Germinal center (tissue), 1 donor: ENCODE results near the gene IFT43.

Experiments used
- DNase-seq: peaks from one replicate; pipeline ENCODE4 v3.0.0; 2012; ENCODE audit warnings: mixed read lengths, low spot score

The IFT43 gene

GRCh38 chr14:76112889-76113624 is 127.5 kb downstream of the IFT43 start:
- no peak for DNase-seq

GRCh38 chr14:76113691-76114090 is 128.1 kb downstream of the IFT43 start:
- DNase-seq, result no peak

- no peak for DNase-seq
Observed at GRCh38 chr14:76115010-76115422, 129.5 kb downstream of the IFT43 start.

GRCh38 chr14:76117789-76118484 is 132.4 kb downstream of the IFT43 start:
- DNase-seq, result no peak

- no peak for DNase-seq
Observed at GRCh38 chr14:76118594-76118993, 133.0 kb downstream of the IFT43 start.

GRCh38 chr14:76121089-76121748 is 135.7 kb downstream of the IFT43 start:
- no peak for DNase-seq

GRCh38 chr14:76123426-76124225 is 138.1 kb downstream of the IFT43 start:
- no peak for DNase-seq

GRCh38 chr14:76125511-76125910 is 139.9 kb downstream of the IFT43 start:
- DNase-seq, result no peak

- no peak for DNase-seq
Observed at GRCh38 chr14:76126076-76126475, 140.5 kb downstream of the IFT43 start.

- no peak for DNase-seq
Observed at GRCh38 chr14:76129851-76130576, 144.5 kb downstream of the IFT43 start.

- DNase-seq, result no peak
Observed at GRCh38 chr14:76131071-76131965, 145.8 kb downstream of the IFT43 start.

GRCh38 chr14:76133103-76133502 is 147.5 kb downstream of the IFT43 start:
- no peak for DNase-seq
